Stromal cell of bone marrow (primary cell): Measurements from ENCODE around the gene SMURF2.

Experiments used
- DNase-seq: peaks from one replicate; pipeline ENCODE4 v3.0.0-alpha.2; 2012; ENCODE audit warnings: low read depth

The SMURF2 gene

GRCh38 chr17:64536913-64537312 lies 125.2 kb downstream of the SMURF2 start:
- no peak for DNase-seq

- no peak for DNase-seq
Measured at GRCh38 chr17:64535357-64535756, 126.8 kb downstream of the SMURF2 start.

GRCh38 chr17:64534187-64534586 lies 127.9 kb downstream of the SMURF2 start:
- no peak for DNase-seq

- DNase-seq: no peak
Measured at GRCh38 chr17:64533784-64534183, 128.3 kb downstream of the SMURF2 start.

- no peak for DNase-seq
Measured at GRCh38 chr17:64532409-64532808, 129.7 kb downstream of the SMURF2 start.

GRCh38 chr17:64531955-64532371 lies 130.1 kb downstream of the SMURF2 start:
- peak; percentile 73 for DNase-seq

GRCh38 chr17:64529221-64529620 lies 132.9 kb downstream of the SMURF2 start:
- no peak for DNase-seq

- DNase-seq: no peak
Measured at GRCh38 chr17:64527914-64528313, 134.2 kb downstream of the SMURF2 start.

GRCh38 chr17:64520359-64520758 lies 141.7 kb downstream of the SMURF2 start:
- DNase-seq: no peak

GRCh38 chr17:64519601-64520000 lies 142.5 kb downstream of the SMURF2 start:
- no peak for DNase-seq

GRCh38 chr17:64515829-64516228 lies 146.3 kb downstream of the SMURF2 start:
- no peak for DNase-seq

- no peak for DNase-seq
Measured at GRCh38 chr17:64515419-64515818, 146.7 kb downstream of the SMURF2 start.

GRCh38 chr17:64509179-64509578 lies 152.9 kb downstream of the SMURF2 start:
- no peak for DNase-seq

- no peak for DNase-seq
Measured at GRCh38 chr17:64508683-64509082, 153.4 kb downstream of the SMURF2 start.

- peak; percentile 67 for DNase-seq
Measured at GRCh38 chr17:64507413-64507782, 154.7 kb downstream of the SMURF2 start.

GRCh38 chr17:64506576-64507412 lies 155.3 kb downstream of the SMURF2 start, which contains the start of gene CEP95:
Gene CEP95 (plus strand): TSS chr17:64506977. CDS start chr17:64507098, 121 bp downstream.
- DNase-seq: peak; percentile 95

GRCh38 chr17:64506201-64506575 lies 155.9 kb downstream of the SMURF2 start, which contains the start of gene DDX5:
Gene DDX5 (minus strand): TSS chr17:64506289. CDS start chr17:64506119, 170 bp downstream.
- DNase-seq: peak; percentile 87

- DNase-seq: peak; percentile 86
Measured at GRCh38 chr17:64505340-64506200, 156.5 kb downstream of the SMURF2 start.

GRCh38 chr17:64504769-64505339 lies 157.3 kb downstream of the SMURF2 start:
- DNase-seq: peak; percentile 25

GRCh38 chr17:64503821-64504768 lies 158.0 kb downstream of the SMURF2 start:
- DNase-seq: no peak

- DNase-seq: no peak
Measured at GRCh38 chr17:64503341-64503740, 158.8 kb downstream of the SMURF2 start.
